H1 (cell line): ENCODE data around the gene KIF2C. TPM values are rescaled to one million over a fixed set of nuclear protein-coding genes. Genes with fewer than 3 reads are reported as not detected.

ENCODE experiments used
- MAFK ChIP-seq: IDR thresholded peaks from 2 replicates; pipeline ENCODE4 v1.6.1; 2012; ENCODE audit warnings: low read depth, mild to moderate bottlenecking, improper control_type of control experiment, low read length
- SUZ12 ChIP-seq: fragments of 200-600 bp; sonication (generic); IDR thresholded peaks from 2 replicates; pipeline ENCODE4 v1.6.1; 2012; ENCODE audit warnings: mild to moderate bottlenecking, inconsistent platforms, low read length, moderate library complexity, mixed read lengths
- polyA plus RNA-seq, 7 experiments: library from polyadenylated mRNA; depleted of rRNA in 3 of 7; stranded (reverse) in 5 of 7; unstranded in 2 of 7; fragments of >200 nt in 5 of 7; fragments of 200-250 nt in 2 of 7; gene quantifications; 1 replicate in 5 of 7; 2 replicates in 1 of 7; 4 replicates in 1 of 7; pipeline versions ENCODE4 v1.2.1 to v1.2.3, GENCODE V29; 2011 to 2013; ENCODE audit warnings: missing spikeins in 2 of 7, mixed read lengths in 2 of 7
- total RNA-seq: library from RNA; stranded (reverse); fragmentation: NEBNext Ultra II Directional; extraction: Animal tissue kit (Norgen Biotek cat#: 25700); gene quantifications from 2 replicates; pipeline ENCODE4 v1.2.1, GENCODE V29; 2021

KIF2C gene
- total and polyA plus RNA-seq, 2 of the 8 experiments (the other 6 are each of a cell fraction or from before 2014, with no cell fraction given) = 41.8 to 68.1 TPM

- TF ChIP-seq MAFK = no peak
- no peak for TF ChIP-seq SUZ12
These were observed 21.5 kb upstream of the KIF2C start (continued) for GRCh38 chr1:44718091-44718490.
